ENCODE results near the gene FBXL7. TPM values are rescaled to one million over a fixed set of nuclear protein-coding genes. Genes with fewer than 3 reads are reported as not detected.

Gene FBXL7
- total RNA-seq, 4 donors from 2014 or later = 9.5 to 25.2 (median 16.0) TPM

DNA sequence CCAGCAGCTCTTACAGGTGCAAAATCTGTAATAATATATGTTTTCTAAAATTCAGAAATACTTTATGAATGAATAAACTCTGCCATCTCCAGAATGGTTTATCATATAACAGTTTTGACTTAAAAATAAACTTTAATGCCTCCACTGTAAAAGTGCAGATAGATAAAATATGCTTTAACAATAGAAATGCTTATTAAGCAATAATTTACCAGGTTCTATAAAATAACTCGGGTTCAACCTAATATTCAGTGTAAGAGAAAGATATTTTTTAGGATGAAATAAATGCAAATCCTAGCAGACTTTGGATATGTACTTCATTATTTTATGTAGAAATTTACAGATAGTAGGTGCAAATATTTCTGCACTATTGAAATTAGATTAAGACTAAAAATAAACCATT is 74.1 kb downstream of the FBXL7 start:
- no peak for TF ChIP-seq CTCF (IDR thresholded peaks at IDR 0.05; ENCODE audit: low read depth)

DNA sequence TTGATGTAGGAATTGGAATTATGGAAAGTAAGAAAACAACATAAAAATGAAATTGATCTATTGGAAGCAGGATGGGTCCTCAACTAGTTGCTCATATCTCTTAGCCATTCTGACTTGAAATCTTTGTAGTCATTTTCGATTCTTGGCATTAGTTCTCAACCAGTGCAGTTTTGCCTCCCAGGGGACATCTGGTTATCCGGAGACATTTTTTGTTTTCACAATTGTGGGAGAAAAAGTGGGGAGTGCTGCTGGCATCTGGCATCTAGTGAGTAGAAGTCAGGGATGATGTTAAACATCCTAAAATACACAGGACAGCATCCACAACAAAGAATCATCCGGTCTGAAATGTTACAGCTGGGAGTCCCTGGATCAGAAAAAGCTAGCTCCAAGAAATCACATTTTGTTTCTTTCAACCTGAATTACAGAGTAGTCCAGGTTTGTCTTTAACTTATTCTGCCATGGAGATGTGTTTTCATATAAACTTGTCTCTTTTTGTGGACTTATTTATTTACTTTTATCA is 74.9 kb downstream of the FBXL7 start:
- no peak for TF ChIP-seq CTCF (IDR thresholded peaks at IDR 0.05; ENCODE audit: low read depth)

DNA sequence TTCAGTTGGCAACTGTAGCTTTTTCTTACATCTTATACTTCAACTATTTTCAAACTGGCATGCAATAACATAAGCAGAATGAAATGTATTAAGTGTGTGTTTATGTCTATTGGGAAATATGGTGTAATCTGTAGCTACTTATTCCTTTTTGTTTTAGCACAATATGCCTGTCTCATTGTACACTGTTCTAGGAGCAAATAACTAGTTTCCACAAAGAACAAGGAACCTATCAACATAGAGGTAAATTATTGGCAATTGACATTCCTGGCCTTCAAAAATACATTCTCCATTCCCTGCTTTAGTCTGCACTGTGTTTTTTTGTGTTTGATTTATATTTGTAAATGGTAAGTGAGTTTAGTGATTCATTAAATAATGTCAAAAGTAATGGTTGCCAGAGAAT is 75.7 kb downstream of the FBXL7 start:
- TF ChIP-seq CTCF (IDR thresholded peaks at IDR 0.05; ENCODE audit: low read depth) = no peak

DNA sequence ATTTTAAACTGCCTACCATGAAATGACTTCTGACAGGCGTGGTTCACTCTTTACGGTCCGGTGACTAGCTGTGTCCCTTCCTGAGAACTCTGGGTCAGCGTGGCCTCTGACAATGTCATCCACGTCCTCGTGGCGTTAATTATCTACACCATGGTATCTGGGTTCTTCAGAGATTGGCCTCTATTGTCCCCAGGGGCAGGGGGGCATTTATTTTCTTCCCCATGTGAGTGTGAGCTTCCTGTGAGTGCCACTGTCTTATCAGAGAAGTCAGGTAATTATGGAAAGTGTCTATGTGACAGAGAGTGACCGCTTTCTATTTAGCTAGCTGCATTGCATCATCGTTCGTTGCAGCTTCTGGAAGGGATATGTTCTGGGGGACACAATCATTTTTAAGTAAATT is 77.2 kb downstream of the FBXL7 start:
- TF ChIP-seq CTCF (IDR thresholded peaks at IDR 0.05; ENCODE audit: low read depth) = no peak

DNA sequence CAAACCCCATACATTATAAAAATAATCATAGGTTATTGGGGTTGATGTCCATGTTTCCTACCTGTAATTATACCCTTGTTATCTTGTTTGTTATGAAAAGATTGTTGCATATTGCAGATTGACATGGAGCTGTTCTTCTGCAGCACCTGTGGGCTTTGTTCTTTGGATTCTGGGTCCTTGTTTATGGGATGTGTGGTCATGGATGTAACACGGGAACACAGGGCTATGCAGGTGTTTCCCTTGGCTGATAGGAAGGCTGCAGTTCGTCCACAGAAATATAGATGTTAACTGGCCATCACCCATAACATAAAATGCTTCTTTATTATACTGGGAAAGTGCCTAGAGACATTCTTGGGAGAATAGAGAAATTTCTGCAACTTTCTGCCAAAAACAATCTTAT is 77.9 kb downstream of the FBXL7 start:
- no peak for TF ChIP-seq CTCF (IDR thresholded peaks at IDR 0.05; ENCODE audit: low read depth)

DNA sequence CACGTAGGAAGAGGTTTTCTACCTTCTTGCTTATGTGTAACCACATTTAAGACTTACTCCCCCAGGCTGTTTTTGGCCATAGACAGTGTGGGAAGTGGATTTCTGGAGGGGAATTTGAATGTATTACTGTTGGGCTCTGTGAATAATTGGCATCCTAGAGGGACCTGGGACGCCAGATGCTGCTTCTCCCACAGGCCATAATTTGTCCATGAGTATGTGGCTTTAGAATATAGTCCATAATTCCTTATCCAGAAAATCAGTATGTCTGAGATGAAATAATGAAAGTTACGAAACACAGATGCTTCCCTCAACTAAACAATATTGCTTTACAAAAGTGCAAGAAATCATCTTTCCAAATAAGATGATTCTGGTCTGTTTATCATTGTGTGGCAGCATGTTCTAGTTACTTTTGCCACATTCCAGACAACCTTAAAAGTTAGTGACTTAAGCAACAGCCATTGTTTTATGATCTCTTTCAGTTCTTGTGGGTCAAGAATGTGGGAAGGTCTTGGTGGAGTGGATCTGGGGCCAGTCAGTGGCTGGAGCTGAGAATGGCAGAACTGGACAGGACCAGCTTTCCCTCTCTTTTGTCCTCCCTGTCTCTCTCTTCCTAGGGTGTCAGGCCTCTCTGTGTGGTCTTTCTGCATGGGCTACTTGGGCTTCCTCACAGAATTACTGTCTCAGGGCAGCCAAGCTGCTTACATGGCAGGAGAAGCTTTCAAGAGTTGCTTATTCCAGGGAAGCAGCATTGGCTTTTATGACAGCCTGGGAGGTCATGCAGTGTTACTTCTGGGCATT is 79.4 kb downstream of the FBXL7 start:
- no peak for TF ChIP-seq CTCF (IDR thresholded peaks at IDR 0.05; ENCODE audit: low read depth)

DNA sequence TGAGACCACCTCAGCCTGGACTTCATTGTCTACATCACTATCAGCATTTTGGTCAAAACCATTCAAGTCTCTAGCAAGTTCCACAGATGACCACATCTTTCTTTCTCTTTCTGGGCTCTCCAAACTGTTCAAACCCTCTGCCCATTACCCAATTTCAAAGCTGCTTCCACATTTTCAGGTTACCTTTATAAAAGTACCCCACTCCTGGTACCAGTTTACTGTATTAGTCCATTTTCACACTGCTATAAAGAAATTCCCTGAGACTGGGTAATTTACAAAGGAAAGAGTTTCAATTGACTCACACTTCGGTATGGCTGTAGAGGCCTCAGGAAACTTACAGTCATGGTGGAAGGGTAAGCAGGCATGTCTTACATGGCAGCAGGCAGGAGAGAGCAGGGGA is 84.5 kb downstream of the FBXL7 start:
- TF ChIP-seq CTCF (IDR thresholded peaks at IDR 0.05; ENCODE audit: low read depth) = no peak

Data from subcutaneous adipose tissue (tissue), 4 donors.